HG03520 (cell line): ENCODE data around the gene BBOX1.
"Not testable (repeated sequence)": the region's sequence is repeated elsewhere in the genome, so short reads cannot be mapped to it uniquely, and the experiment has no call there.

Source experiments
- ATAC-seq: cut with Tn5 transposase; IDR thresholded peaks from one replicate; pipeline ENCODE4 v1.9.1; 2021; ENCODE audit warnings: mild to moderate bottlenecking, moderate library complexity; ENCODE audit not compliant: unreplicated experiment

Gene BBOX1

DNA sequence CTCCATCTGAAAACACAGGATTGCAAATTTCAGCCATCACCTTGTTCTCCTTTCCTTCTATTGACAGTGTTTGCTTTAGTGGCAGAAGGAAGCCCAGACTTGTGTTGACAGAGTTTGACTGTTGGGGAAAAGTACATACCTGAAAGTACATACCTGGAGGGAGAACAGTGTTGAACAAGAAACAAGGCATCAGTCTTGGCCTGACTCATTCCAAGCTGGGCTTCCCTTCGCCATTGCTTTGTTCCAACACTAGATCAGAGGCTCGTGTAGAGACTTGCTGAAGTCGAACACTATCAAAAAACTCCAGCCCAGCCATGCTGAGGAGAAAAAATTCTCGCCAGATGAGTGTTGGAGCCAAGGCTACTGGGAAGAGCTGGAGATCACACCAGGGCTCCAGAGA lies 133.4 kb downstream of the BBOX1 start:
- no peak for ATAC-seq

GRCh38 chr11:27174672-27175210 lies 134.1 kb downstream of the BBOX1 start:
- ATAC-seq = no peak

GRCh38 chr11:27175562-27175961 lies 134.9 kb downstream of the BBOX1 start:
- ATAC-seq = not testable (repeated sequence)
